Natural killer cell treated with Interleukin-12 subunit alpha and Interleukin-12 subunit beta and Interleukin-15 and Interleukin-18, amount 100 ng/mL, for 72 hours (primary cell): ENCODE measurements around the gene ZNF107. TPM values are rescaled to one million over a fixed set of nuclear protein-coding genes. Genes with fewer than 3 reads are reported as not detected.
"Not testable (repeated sequence)": the region's sequence is repeated elsewhere in the genome, so short reads cannot be mapped to it uniquely, and the experiment has no call there.

ENCODE experiments used
- ATAC-seq, 2 donors: fragments of 150-1000 bp; cut with Tn5 transposase in 1 of 2; sonication (Bioruptor Pico), chemical (Tn5 transposase) in 1 of 2; 2 replicates each; pipeline ENCODE4 v1.10.0; 2021
- DNase-seq: peaks from one replicate; pipeline ENCODE4 v3.0.0; 2022; ENCODE audit warnings: low spot score
- H3K27ac Mint-ChIP-seq, 2 donors: 1 replicate in 1 of 2; 2 replicates in 1 of 2; pipeline ENCODE4 v1.8.0; 2022; ENCODE audit warnings: mixed read lengths in 2 of 2, mild to moderate bottlenecking in 1 of 2, moderate library complexity in 1 of 2
- H3K27me3 Mint-ChIP-seq, 2 donors: 1 replicate in 1 of 2; 2 replicates in 1 of 2; pipeline ENCODE4 v1.8.0; 2022; ENCODE audit warnings: mixed read lengths in 2 of 2
- H3K36me3 Mint-ChIP-seq: one replicate; pipeline ENCODE4 v1.8.0; 2022; ENCODE audit warnings: mixed read lengths
- H3K4me1 Mint-ChIP-seq, 2 donors: 1 replicate in 1 of 2; 2 replicates in 1 of 2; pipeline ENCODE4 v1.8.0; 2022; ENCODE audit warnings: low read depth in 2 of 2, mixed read lengths in 2 of 2, mild to moderate bottlenecking in 1 of 2
- H3K4me3 Mint-ChIP-seq: one replicate; pipeline ENCODE4 v1.8.0; 2022; ENCODE audit warnings: mixed read lengths
- H3K9me3 Mint-ChIP-seq: 2 replicates; pipeline ENCODE4 v1.8.0; 2022; ENCODE audit warnings: mixed read lengths
- total RNA-seq, 2 donors: library from RNA; stranded (reverse); gene quantifications; one replicate each; pipeline ENCODE4 v1.2.3, GENCODE V29; 2022

The ZNF107 gene
- total RNA-seq, 2 donors from 2014 or later: 7.9 to 16.8 TPM

DNA sequence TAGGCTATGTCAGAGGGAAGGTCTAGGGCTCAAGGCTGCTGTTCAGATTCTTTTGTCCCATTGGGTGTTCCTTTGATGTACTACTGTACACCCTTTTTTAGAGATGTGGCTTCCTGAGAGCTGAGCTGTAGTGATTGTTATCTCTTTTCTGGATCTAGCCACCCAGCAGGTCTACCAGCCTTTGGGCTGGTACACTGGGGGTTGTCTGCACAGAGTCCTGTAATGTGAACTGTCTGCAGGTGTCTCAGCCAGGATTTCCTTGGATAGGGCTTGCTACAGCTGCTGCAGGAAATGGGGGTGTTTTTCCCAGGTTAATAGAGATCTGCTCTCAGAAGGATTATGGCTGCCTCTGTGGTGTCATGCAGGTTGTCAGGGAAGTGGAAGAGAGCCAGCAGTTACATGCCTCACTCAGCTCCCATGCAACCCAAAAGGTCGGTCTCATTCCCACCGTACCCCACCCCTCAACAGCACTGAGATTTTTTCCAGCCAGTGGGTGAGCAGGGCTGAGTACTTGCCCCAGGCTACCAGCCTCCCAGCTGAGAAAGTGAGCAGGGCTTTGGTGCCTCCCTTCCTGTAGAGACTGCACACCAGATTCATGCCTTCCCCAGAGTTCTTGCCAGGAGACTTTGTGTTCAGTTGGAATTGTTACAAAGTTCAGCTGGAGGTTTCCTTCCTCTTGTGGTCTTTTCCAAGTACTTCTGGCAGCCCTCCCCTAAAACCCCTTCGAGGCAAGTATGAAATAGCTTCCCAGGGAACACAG, 63.3 kb downstream of the ZNF107 start:
- peaks cover 36% of the 10 kb centered on the region for H3K36me3 Mint-ChIP-seq
- no peak overlapping the region for H3K27ac Mint-ChIP-seq
- H3K4me1 Mint-ChIP-seq: no peaks in the 10 kb centered on the region
- no peak overlapping the region for H3K4me3 Mint-ChIP-seq
- H3K9me3 Mint-ChIP-seq: peaks cover 10% of the 10 kb centered on the region
- DNase-seq: no peak
- no peaks in the 10 kb centered on the region for H3K27me3 Mint-ChIP-seq
- no peak for ATAC-seq

DNA sequence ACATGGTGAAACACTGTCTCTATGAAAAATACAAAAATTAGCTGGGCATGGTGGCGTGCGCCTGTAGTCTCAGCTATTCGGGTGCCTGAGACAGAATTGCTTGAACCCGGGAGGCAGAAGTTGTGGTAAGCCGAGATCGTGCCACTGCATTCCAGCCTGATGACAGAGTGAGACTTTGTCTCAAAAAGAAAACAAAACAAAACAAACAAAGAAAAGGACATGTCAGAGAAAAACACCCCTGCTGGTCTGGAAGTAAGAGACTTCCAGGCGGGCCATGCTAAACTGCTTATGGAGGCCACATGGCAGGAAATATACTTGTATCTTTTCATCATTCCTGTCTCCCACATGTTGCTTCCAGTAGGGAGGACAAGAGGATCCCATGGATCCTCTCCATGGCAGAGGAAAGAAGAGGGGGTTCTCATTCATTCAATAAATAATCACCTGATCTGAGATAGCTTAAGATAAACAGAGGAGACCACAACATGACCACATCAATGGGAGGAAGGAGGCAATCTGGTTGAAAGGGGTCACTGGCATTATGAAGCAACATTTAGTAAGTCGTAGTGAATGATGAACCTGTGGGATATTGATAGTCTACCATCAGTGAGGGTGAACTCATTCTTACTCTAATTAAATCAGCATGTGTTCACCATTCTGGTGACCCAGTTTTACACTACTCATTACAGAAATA, 67.8 kb downstream of the ZNF107 start:
- Mint-ChIP-seq H3K27ac (no peak overlapping the region), H3K4me1 (no peaks in the 10 kb centered on the region), H3K4me3 (no peak overlapping the region), H3K9me3 (peaks cover 3% of the 10 kb centered on the region), H3K27me3 (no peaks in the 10 kb centered on the region), H3K36me3 (peaks cover 3% of the 10 kb centered on the region)
- DNase-seq: no peak
- no peak for ATAC-seq

DNA sequence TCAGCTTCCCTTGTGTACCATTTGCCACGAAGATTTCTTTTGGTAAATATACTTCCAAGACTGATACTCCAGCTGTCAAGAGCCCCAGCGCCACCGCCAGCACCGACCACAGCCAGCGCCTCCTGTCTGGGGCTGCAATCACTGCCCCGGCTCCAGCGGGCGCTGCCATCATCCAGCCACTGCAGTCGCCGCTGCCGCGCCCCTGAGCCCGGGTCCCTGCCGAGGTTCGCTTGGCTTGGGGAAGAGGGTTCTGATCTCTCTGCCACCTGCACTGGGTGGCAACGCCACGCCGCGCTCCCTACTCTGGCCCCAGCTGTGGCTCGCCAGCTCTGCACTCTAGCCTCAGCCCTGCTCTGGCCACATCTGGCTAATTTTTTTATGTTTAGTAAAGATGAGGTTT, 70.6 kb downstream of the ZNF107 start:
- H3K36me3 Mint-ChIP-seq: no peaks in the 10 kb centered on the region
- H3K27me3 Mint-ChIP-seq: no peaks in the 10 kb centered on the region
- H3K4me3 Mint-ChIP-seq: no peak overlapping the region
- no peak for ATAC-seq
- DNase-seq: no peak
- H3K9me3 Mint-ChIP-seq: peaks cover 3% of the 10 kb centered on the region
- H3K27ac Mint-ChIP-seq: no peak overlapping the region
- no peaks in the 10 kb centered on the region for H3K4me1 Mint-ChIP-seq

DNA sequence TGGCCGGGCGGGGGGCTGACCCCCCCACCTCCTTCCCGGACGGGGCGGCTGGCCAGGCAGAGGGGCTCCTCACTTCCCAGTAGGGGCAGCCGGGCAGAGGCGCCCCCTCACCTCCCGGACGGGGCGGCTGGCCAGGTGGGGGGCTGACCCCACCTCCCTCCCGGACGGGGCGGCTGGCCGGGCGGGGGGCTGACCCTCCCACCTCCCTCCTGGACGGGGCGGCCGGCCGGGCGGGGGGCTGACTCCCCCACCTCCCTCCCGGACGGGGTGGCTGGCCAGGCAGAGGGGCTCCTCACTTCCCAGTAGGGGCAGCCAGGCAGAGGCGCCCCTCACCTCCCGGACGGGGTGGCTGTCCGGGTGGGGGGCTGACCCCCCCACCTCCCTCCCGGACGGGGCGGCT, 72.5 kb downstream of the ZNF107 start:
- H3K4me1 Mint-ChIP-seq, ATAC-seq, DNase-seq, H3K27ac Mint-ChIP-seq, H3K9me3 Mint-ChIP-seq, H3K36me3 Mint-ChIP-seq, H3K4me3 Mint-ChIP-seq, H3K27me3 Mint-ChIP-seq: not testable (repeated sequence)

DNA sequence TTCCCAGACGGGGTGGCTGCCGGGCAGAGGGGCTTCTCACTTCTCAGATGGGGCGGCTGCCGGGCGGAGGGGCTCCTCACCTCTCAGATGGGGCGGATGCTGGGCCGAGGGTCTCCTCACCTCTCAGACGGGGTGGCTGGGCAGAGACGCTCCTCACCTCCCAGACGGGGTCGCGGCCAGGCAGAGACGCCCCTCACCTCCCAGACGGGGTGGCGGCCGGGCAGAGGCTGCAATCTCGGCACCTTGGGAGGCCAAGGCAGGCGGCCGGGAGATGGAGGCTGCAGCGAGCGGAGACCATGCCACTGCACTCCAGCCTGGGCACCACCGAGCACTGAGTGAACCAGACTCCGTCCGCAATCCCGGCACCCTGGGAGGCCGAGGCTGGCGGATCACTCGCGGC, 73.0 kb downstream of the ZNF107 start:
- H3K36me3 Mint-ChIP-seq, H3K27ac Mint-ChIP-seq, H3K9me3 Mint-ChIP-seq: not testable (repeated sequence)

DNA sequence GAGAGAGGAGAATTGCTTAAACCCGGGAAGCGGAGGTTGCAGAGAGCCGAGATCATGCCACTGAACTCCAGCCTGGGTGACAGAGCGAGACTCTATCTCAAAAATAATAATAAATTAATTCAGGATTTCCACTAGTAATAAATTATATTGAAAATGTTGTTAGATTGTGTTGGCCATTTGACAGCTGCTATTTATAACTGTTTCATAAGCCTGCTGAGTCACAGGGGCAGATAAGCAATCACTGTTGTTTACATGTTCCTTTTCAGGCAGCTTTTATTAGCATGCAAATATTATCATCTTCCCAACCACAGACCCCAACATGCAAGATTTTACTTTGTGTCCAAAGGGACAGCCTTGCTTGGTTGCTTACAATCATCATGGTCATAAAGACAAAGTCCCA, 78.7 kb downstream of the ZNF107 start:
- Mint-ChIP-seq H3K27ac (no peak overlapping the region), H3K4me1 (no peaks in the 10 kb centered on the region), H3K27me3 (no peaks in the 10 kb centered on the region), H3K9me3 (no peaks in the 10 kb centered on the region), H3K4me3 (no peak overlapping the region), H3K36me3 (no peaks in the 10 kb centered on the region)
- ATAC-seq: no peak
- DNase-seq: no peak

More for the DNA sequence above, 73.0 kb downstream of the ZNF107 start:
- DNase-seq, H3K4me1 Mint-ChIP-seq, H3K27me3 Mint-ChIP-seq, ATAC-seq, H3K4me3 Mint-ChIP-seq: not testable (repeated sequence)

DNA sequence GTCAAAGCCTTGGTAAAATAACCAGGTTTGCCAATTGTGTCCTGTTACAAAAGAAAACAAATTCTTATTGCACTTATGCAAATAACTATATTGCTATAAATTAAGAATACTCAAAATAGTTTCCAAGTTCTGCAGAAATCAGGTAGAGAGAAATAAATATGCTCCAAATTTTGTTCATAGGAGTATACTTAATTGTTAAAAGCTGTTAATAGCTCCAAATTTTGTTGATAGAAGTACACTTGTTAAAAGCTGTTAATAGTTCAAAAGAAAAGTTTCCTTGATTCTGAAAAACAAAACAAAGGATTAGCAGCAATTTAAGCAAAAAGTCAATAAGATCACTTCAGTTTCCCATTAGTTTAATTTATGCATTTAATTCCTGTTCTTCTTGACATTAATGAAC, 81.9 kb downstream of the ZNF107 start:
- Mint-ChIP-seq H3K27me3 (no peaks in the 10 kb centered on the region), H3K4me1 (no peaks in the 10 kb centered on the region), H3K27ac (no peak overlapping the region), H3K9me3 (no peaks in the 10 kb centered on the region), H3K36me3 (no peaks in the 10 kb centered on the region), H3K4me3 (no peak overlapping the region)
- DNase-seq (no peak), ATAC-seq (no peak)

DNA sequence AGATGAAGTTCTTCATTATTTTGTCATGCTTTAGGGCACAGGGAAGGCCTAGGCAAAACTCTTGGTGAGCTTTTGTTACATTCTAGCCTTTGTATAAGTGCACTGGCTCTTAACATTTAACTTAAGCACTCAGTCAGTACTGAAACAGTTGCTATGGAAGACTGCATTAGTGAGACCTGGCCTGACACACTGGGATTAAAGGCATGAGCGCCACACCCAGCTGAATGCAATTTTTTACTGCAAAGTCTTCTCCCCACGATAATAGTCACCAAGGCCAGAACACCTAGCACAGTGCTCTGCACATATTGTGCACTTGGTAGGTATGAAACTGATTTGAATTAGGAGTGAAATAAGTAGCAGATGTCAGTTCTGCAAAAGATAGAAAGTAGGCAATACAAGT, 87.1 kb downstream of the ZNF107 start:
- no peak overlapping the region for H3K27ac Mint-ChIP-seq
- no peaks in the 10 kb centered on the region for H3K4me1 Mint-ChIP-seq
- DNase-seq (no peak), ATAC-seq (no peak)
- H3K27me3 Mint-ChIP-seq: no peaks in the 10 kb centered on the region
- H3K9me3 Mint-ChIP-seq: peaks cover 3% of the 10 kb centered on the region
- no peak overlapping the region for H3K4me3 Mint-ChIP-seq
- H3K36me3 Mint-ChIP-seq: no peaks in the 10 kb centered on the region

DNA sequence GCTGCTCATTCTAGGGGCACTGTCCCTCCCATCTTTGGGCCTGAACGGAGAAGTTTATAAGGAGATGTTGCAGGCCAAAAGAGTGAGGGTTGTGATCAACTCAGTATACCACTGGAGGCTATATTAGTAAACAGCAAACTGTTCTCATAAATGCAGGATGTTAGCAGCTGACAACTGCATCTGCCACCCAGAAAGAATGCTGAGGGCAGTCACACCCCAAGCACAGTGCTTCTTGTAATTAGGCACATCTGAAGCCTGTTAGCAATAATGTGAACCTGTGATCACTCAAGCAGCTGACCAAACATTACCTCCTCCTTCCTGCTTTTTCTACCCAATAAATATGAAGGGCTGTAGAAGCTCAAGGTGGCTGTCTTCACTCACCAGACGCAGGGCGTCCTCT, 89.9 kb downstream of the ZNF107 start:
- H3K27ac Mint-ChIP-seq: no peak overlapping the region
- peaks cover 3% of the 10 kb centered on the region for H3K9me3 Mint-ChIP-seq
- H3K36me3 Mint-ChIP-seq: no peaks in the 10 kb centered on the region
- H3K4me1 Mint-ChIP-seq: no peaks in the 10 kb centered on the region
- no peak overlapping the region for H3K4me3 Mint-ChIP-seq
- no peak for ATAC-seq
- no peak for DNase-seq
- no peaks in the 10 kb centered on the region for H3K27me3 Mint-ChIP-seq

DNA sequence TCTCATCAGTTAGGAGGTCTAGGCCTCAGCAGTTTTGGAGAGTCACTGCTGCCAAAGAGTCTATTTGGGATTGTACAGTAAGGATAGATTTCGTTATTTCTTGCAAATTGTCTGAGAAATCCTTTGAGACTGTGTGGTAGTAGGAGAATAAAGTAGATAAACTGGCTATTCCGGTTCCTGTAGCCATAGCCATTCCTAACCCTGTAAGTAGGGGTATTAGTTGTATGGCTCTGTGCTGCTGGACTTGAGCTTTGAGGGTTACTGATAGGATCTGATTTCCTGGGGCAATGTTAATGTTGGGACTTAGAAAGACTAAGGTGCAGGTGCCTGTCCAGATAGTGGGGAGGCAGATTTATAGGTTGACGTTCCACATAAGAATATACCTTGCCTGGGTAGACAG, 92.2 kb downstream of the ZNF107 start:
- no peaks in the 10 kb centered on the region for H3K27me3 Mint-ChIP-seq
- no peaks in the 10 kb centered on the region for H3K4me1 Mint-ChIP-seq
- no peak overlapping the region for H3K4me3 Mint-ChIP-seq
- H3K27ac Mint-ChIP-seq: no peak overlapping the region
- no peaks in the 10 kb centered on the region for H3K36me3 Mint-ChIP-seq
- ATAC-seq (no peak), DNase-seq (no peak)
- H3K9me3 Mint-ChIP-seq: peaks cover 3% of the 10 kb centered on the region

Other genes starting within 250 kb of the ZNF107 start
- gene ZNF680, start 103.1 kb upstream of the ZNF107 start, total RNA-seq: 10 to 100 TPM; 14.3 to 15.0 TPM
- gene ZNF138, start 128.3 kb downstream of the ZNF107 start, total RNA-seq: 10 to 100 TPM in 1 of 2 donors, 1 to 10 TPM in 1; 7.2 to 11.6 TPM
- 1 to 10 TPM; 5.5 to 6.3 TPM for gene ZNF273, start 237.1 kb downstream of the ZNF107 start, total RNA-seq